PFSK-1 (cell line): ENCODE results near the gene PINK1. TPM values are rescaled to one million over a fixed set of nuclear protein-coding genes. Genes with fewer than 3 reads are reported as not detected.

Source experiments
- FOXP2 ChIP-seq: optimal IDR thresholded peaks from 2 replicates; pipeline ENCODE3; 2011; ENCODE audit warnings: borderline replicate concordance, control low read depth, inconsistent platforms; ENCODE audit not compliant: insufficient read depth; ENCODE audit errors: extremely low read length, extremely low read depth
- POLR2AphosphoS5 ChIP-seq: IDR thresholded peaks from 2 replicates; pipeline ENCODE4 v1.6.1; 2012; ENCODE audit warnings: low read depth, mild to moderate bottlenecking, control low read depth, low read length, moderate library complexity
- REST ChIP-seq, 2 experiments: IDR thresholded peaks; 2 replicates each; pipeline versions ENCODE4 v1.6.1 to v1.8.0; 2011 to 2012; ENCODE audit warnings: low read depth in 2 of 2, low read length in 2 of 2, control low read depth in 1 of 2, inconsistent platforms in 1 of 2, mild to moderate bottlenecking in 1 of 2, moderate library complexity in 1 of 2; ENCODE audit not compliant: insufficient read depth in 1 of 2
- SIN3A ChIP-seq: IDR thresholded peaks from 2 replicates; pipeline ENCODE4 v1.6.1; 2012; ENCODE audit warnings: mild to moderate bottlenecking, low read length, moderate library complexity, borderline replicate concordance; ENCODE audit not compliant: insufficient read depth
- TAF1 ChIP-seq: IDR thresholded peaks from 2 replicates; pipeline ENCODE4 v1.6.1; 2012; ENCODE audit warnings: low read length, control low read depth, borderline replicate concordance; ENCODE audit not compliant: insufficient read depth
- polyA plus RNA-seq: library from polyadenylated mRNA; unstranded; fragments of >200 nt; gene quantifications from one replicate; pipeline ENCODE4 v1.2.1, GENCODE V29; 2012; ENCODE audit warnings: low read depth, missing spikeins; ENCODE audit not compliant: insufficient read length

Gene PINK1
- polyA plus RNA-seq, result 20.7 TPM

GRCh38 chr1:20633190-20634064, at the start of gene PINK1:
Gene PINK1, plus strand, starts transcription at chr1:20633458. Its CDS starts 91 bp downstream, at chr1:20633549.
- TF ChIP-seq REST (IDR thresholded peaks at IDR 0.05; ENCODE audit: insufficient read depth in 1 of 2, low read depth in 2 of 2, low read length in 2 of 2), result no peak
- TF ChIP-seq TAF1, result no peak
- TF ChIP-seq POLR2AphosphoS5, result no peak
- no peak for TF ChIP-seq FOXP2
- no peak for TF ChIP-seq SIN3A

- no peak for TF ChIP-seq POLR2AphosphoS5
- TF ChIP-seq TAF1, result no peak
- no peak for TF ChIP-seq SIN3A
- TF ChIP-seq FOXP2, result no peak
- no peak for TF ChIP-seq REST (IDR thresholded peaks at IDR 0.05; ENCODE audit: insufficient read depth in 1 of 2, low read depth in 2 of 2, low read length in 2 of 2)
Observed at GRCh38 chr1:20584890-20585289, 48.4 kb upstream of the PINK1 start.

- TF ChIP-seq TAF1, result no peak
- TF ChIP-seq REST (IDR thresholded peaks at IDR 0.05; ENCODE audit: insufficient read depth in 1 of 2, low read depth in 2 of 2, low read length in 2 of 2), result no peak
- no peak for TF ChIP-seq FOXP2
- no peak for TF ChIP-seq SIN3A
- no peak for TF ChIP-seq POLR2AphosphoS5
Observed at GRCh38 chr1:20586953-20587660, 46.2 kb upstream of the PINK1 start.

GRCh38 chr1:20587661-20588053, 45.6 kb upstream of the PINK1 start:
- TF ChIP-seq REST (IDR thresholded peaks at IDR 0.05; ENCODE audit: insufficient read depth in 1 of 2, low read depth in 2 of 2, low read length in 2 of 2) (no peak), POLR2AphosphoS5 (no peak), TAF1 (no peak), SIN3A (no peak), FOXP2 (no peak)
